H1 (cell line): ENCODE measurements around the gene NHSL2. TPM values are rescaled to one million over a fixed set of nuclear protein-coding genes. Genes with fewer than 3 reads are reported as not detected.
A peak's percentile ranks its signal among the peaks of the same experiment; 100 is the strongest.

Source experiments
- CTCF ChIA-PET: fragments of 300-600 bp; sonication (Branson Sonifier 250); formaldehyde crosslinking; loops from one replicate; lab custom pipeline; 2021; ENCODE audit not compliant: partially characterized antibody; lab: Charles Lee
- POLR2A ChIA-PET: fragments of 300-600 bp; sonication (Branson Sonifier 250); formaldehyde crosslinking; loops from one replicate; lab custom pipeline; 2021; ENCODE audit warnings: inconsistent platforms; ENCODE audit not compliant: partially characterized antibody; lab: Charles Lee
- DNase-seq, 2 experiments: peaks; one replicate each; pipeline versions ENCODE4 v3.0.0 to v3.0.0-alpha.2; 2010 to 2022; ENCODE audit warnings: low spot score in 2 of 2, low read depth in 1 of 2, mixed read lengths in 1 of 2
- FAIRE-seq: peaks from 2 replicates; lab custom pipeline; 2011; peaks lifted over from hg19 to GRCh38; lab: Jason Lieb, UNC
- H2AFZ ChIP-seq: 2 replicates; pipeline ENCODE4 v1.8.1; 2012; ENCODE audit warnings: low read length, inconsistent platforms
- H2AK5ac ChIP-seq: 2 replicates; pipeline ENCODE4 v1.6.1; 2013; ENCODE audit warnings: low read depth, low read length
- H2BK120ac ChIP-seq: replicated peaks from 2 replicates; pipeline ENCODE3; 2013; ENCODE audit warnings: low read depth, low read length, inconsistent platforms
- H2BK12ac ChIP-seq: 2 replicates; pipeline ENCODE4 v1.6.1; 2013; ENCODE audit warnings: low read depth, low read length
- H2BK15ac ChIP-seq: 2 replicates; pipeline ENCODE4 v1.6.1; 2013; ENCODE audit warnings: low read length
- H2BK20ac ChIP-seq: 2 replicates; pipeline ENCODE4 v1.6.1; 2013; ENCODE audit warnings: low read length
- H2BK5ac ChIP-seq: 2 replicates; pipeline ENCODE4 v1.6.1; 2013; ENCODE audit warnings: low read depth, low read length
- H3K14ac ChIP-seq: 2 replicates; pipeline ENCODE4 v1.6.1; 2013; ENCODE audit warnings: inconsistent platforms; ENCODE audit not compliant: insufficient read length
- H3K18ac ChIP-seq: 2 replicates; pipeline ENCODE4 v1.6.1; 2013; ENCODE audit warnings: low read length; ENCODE audit errors: extremely low read depth
- H3K23ac ChIP-seq: 2 replicates; pipeline ENCODE4 v1.6.1; 2013; ENCODE audit warnings: inconsistent platforms; ENCODE audit not compliant: insufficient read length
- H3K23me2 ChIP-seq: 2 replicates; pipeline ENCODE4 v1.6.1; 2013; ENCODE audit warnings: low read depth, low read length
- H3K27ac ChIP-seq: 2 replicates; pipeline ENCODE4 v1.6.1; 2011; ENCODE audit warnings: low read depth, low read length, inconsistent platforms
- H3K27me3 ChIP-seq, 4 experiments: replicated peaks in 1 of 4; 1 replicate in 1 of 4; 2 replicates in 3 of 4; pipeline versions ENCODE4 v1.6.1 to v1.8.1; 2011 to 2013; ENCODE audit warnings: low read length in 3 of 4, mild to moderate bottlenecking in 3 of 4, inconsistent platforms in 2 of 4, mixed read lengths in 2 of 4, moderate library complexity in 1 of 4; ENCODE audit not compliant: control insufficient read depth in 3 of 4, insufficient read depth in 3 of 4; ENCODE audit errors: extremely low read depth in 1 of 4
- H3K36me3 ChIP-seq, 4 experiments: 2 replicates each; pipeline versions ENCODE4 v1.6.1 to v1.8.1; 2011 to 2013; ENCODE audit warnings: mild to moderate bottlenecking in 4 of 4, low read length in 3 of 4, moderate library complexity in 2 of 4, control low read depth in 1 of 4, inconsistent platforms in 1 of 4; ENCODE audit not compliant: insufficient read depth in 4 of 4, control insufficient read depth in 2 of 4
- H3K4ac ChIP-seq: replicated peaks from 2 replicates; pipeline ENCODE3; 2013; ENCODE audit warnings: low read length, low read depth, mixed read lengths, inconsistent platforms; ENCODE audit not compliant: insufficient read length
- H3K4me1 ChIP-seq, 4 experiments: replicated peaks in 1 of 4; 1 replicate in 1 of 4; 2 replicates in 3 of 4; pipeline versions ENCODE4 v1.6.1 to v1.8.1; 2011 to 2013; ENCODE audit warnings: low read length in 3 of 4, inconsistent platforms in 2 of 4, mixed read lengths in 1 of 4; ENCODE audit not compliant: insufficient read depth in 4 of 4, control insufficient read depth in 3 of 4
- H3K4me2 ChIP-seq, 2 experiments: 2 replicates each; pipeline versions ENCODE4 v1.6.1 to v1.8.1; 2011 to 2013; ENCODE audit warnings: low read depth in 2 of 2, low read length in 2 of 2, control low read depth in 1 of 2, inconsistent platforms in 1 of 2, mild to moderate bottlenecking in 1 of 2; ENCODE audit not compliant: insufficient read depth in 1 of 2
- H3K4me3 ChIP-seq, 4 experiments: fragments of 200-600, 300-600 bp in 1 of 4; sonication (generic), shearing (Covaris generic), sonication (Bioruptor Twin) in 1 of 4; 2 replicates each; pipeline versions ENCODE4 v1.5.1 to v1.8.1; 2011 to 2016; ENCODE audit warnings: low read length in 4 of 4, low read depth in 3 of 4, control low read depth in 2 of 4, inconsistent platforms in 2 of 4, mild to moderate bottlenecking in 2 of 4, mixed read lengths in 1 of 4, moderate library complexity in 1 of 4; ENCODE audit not compliant: insufficient read depth in 2 of 4; ENCODE audit errors: extremely low read depth in 1 of 4
- H3K56ac ChIP-seq: replicated peaks from 2 replicates; pipeline ENCODE3; 2013; ENCODE audit warnings: low read depth, mild to moderate bottlenecking, mixed read lengths, low read length, inconsistent platforms; ENCODE audit not compliant: insufficient read length
- H3K79me1 ChIP-seq: 2 replicates; pipeline ENCODE4 v1.6.1; 2013; ENCODE audit warnings: low read depth, low read length, control low read depth
- H3K79me2 ChIP-seq, 2 experiments: 2 replicates each; pipeline versions ENCODE4 v1.6.1 to v1.8.1; 2012 to 2013; ENCODE audit warnings: low read length in 2 of 2, mild to moderate bottlenecking in 2 of 2, inconsistent platforms in 1 of 2; ENCODE audit not compliant: insufficient read depth in 2 of 2, control insufficient read depth in 1 of 2
- H3K9ac ChIP-seq, 4 experiments: replicated peaks in 1 of 4; 1 replicate in 1 of 4; 2 replicates in 3 of 4; pipeline versions ENCODE4 v1.6.1 to v1.8.1; 2011 to 2013; ENCODE audit warnings: low read depth in 3 of 4, low read length in 3 of 4, control low read depth in 2 of 4, mild to moderate bottlenecking in 2 of 4, moderate library complexity in 2 of 4, inconsistent platforms in 1 of 4; ENCODE audit errors: extremely low read depth in 1 of 4
- H3K9me3 ChIP-seq, 2 experiments: 2 replicates each; pipeline versions ENCODE4 v1.6.1 to v1.8.1; 2012 to 2013; ENCODE audit warnings: mild to moderate bottlenecking in 2 of 2, moderate library complexity in 2 of 2, control low read depth in 1 of 2, inconsistent platforms in 1 of 2, low read depth in 1 of 2, low read length in 1 of 2, mixed read lengths in 1 of 2; ENCODE audit not compliant: insufficient read depth in 2 of 2
- H4K20me1 ChIP-seq, 2 experiments: replicated peaks in 1 of 2; 2 replicates each; pipeline versions ENCODE3 to v1.8.1; 2011 to 2013; ENCODE audit warnings: inconsistent platforms in 2 of 2, low read length in 2 of 2, mild to moderate bottlenecking in 1 of 2; ENCODE audit not compliant: insufficient read depth in 2 of 2, control insufficient read depth in 1 of 2
- H4K5ac ChIP-seq: 2 replicates; pipeline ENCODE4 v1.6.1; 2013; ENCODE audit warnings: low read length, low read depth, mixed read lengths, inconsistent platforms; ENCODE audit not compliant: insufficient read length
- H4K8ac ChIP-seq: 2 replicates; pipeline ENCODE4 v1.8.0; 2013; ENCODE audit warnings: mild to moderate bottlenecking, moderate library complexity, low read length, inconsistent platforms; ENCODE audit not compliant: insufficient read depth; ENCODE audit errors: extremely low read depth
- H4K91ac ChIP-seq: replicated peaks from 2 replicates; pipeline ENCODE3; 2013; ENCODE audit warnings: low read length, mixed read lengths, inconsistent platforms; ENCODE audit not compliant: insufficient read length
- ASH2L ChIP-seq: fragments of 200-600, 300-600 bp; sonication (generic); IDR thresholded peaks from one replicate; pipeline ENCODE4 v1.7.1; 2017; ENCODE audit warnings: low read length
- CTBP2 ChIP-seq: IDR thresholded peaks from 2 replicates; pipeline ENCODE4 v1.7.0; 2011; ENCODE audit warnings: borderline replicate concordance, mild to moderate bottlenecking, moderate library complexity, mixed read lengths, low read length; ENCODE audit not compliant: insufficient read depth, insufficient read length
- E2F6 ChIP-seq: IDR thresholded peaks from 2 replicates; pipeline ENCODE4 v1.6.1; 2012; ENCODE audit warnings: inconsistent platforms
- HDAC2 ChIP-seq, 2 experiments: fragments of 300-600 bp in 1 of 2; sonication (generic) in 1 of 2; IDR thresholded peaks; 2 replicates each; pipeline ENCODE4 v1.6.1; 2011 to 2012; ENCODE audit warnings: low read depth in 2 of 2, low read length in 2 of 2, mild to moderate bottlenecking in 2 of 2, moderate library complexity in 2 of 2, borderline replicate concordance in 1 of 2, inconsistent platforms in 1 of 2
- JUND ChIP-seq: IDR thresholded peaks from 2 replicates; pipeline ENCODE4 v1.6.1; 2011; ENCODE audit warnings: mild to moderate bottlenecking, improper control_type of control experiment, low read length
- MAX ChIP-seq: IDR thresholded peaks from 2 replicates; pipeline ENCODE4 v1.6.1; 2012; ENCODE audit warnings: inconsistent platforms
- TAF7 ChIP-seq: optimal IDR thresholded peaks from 2 replicates; pipeline ENCODE3; 2011; ENCODE audit warnings: low read depth, mild to moderate bottlenecking, inconsistent platforms, low read length, moderate library complexity, borderline replicate concordance
- TBP ChIP-seq: IDR thresholded peaks from 2 replicates; pipeline ENCODE4 v1.6.1; 2011; ENCODE audit warnings: low read depth, low read length, improper control_type of control experiment
- TEAD4 ChIP-seq: IDR thresholded peaks from 2 replicates; pipeline ENCODE4 v1.6.1; 2012; ENCODE audit warnings: low read depth, low read length, inconsistent platforms, mixed read lengths
- WGBS, 2 experiments: shearing (Covaris generic) in 1 of 2; methylation state at CpG; one replicate each; pipeline versions ENCODE4 v1.1.6 to v1.1.7; 2013 to 2015; ENCODE audit warnings: low lambda C conversion rate in 2 of 2, mixed read lengths in 2 of 2, inconsistent platforms in 1 of 2, low coverage in 1 of 2, missing lambda C conversion rate in 1 of 2; ENCODE audit not compliant: insufficient replicate concordance in 2 of 2, insufficient coverage in 1 of 2, insufficient read length in 1 of 2; ENCODE audit errors: extremely low coverage in 1 of 2, missing lambda C conversion rate in 1 of 2; 5-methylcytosine and 5-hydroxymethylcytosine counted together
- polyA plus RNA-seq, 7 experiments: library from polyadenylated mRNA; depleted of rRNA in 3 of 7; stranded (reverse) in 5 of 7; unstranded in 2 of 7; fragments of >200 nt in 5 of 7; fragments of 200-250 nt in 2 of 7; gene quantifications; 1 replicate in 5 of 7; 2 replicates in 1 of 7; 4 replicates in 1 of 7; pipeline versions ENCODE4 v1.2.1 to v1.2.3, GENCODE V29; 2011 to 2013; ENCODE audit warnings: missing spikeins in 2 of 7, mixed read lengths in 2 of 7
- total RNA-seq: library from RNA; stranded (reverse); fragmentation: NEBNext Ultra II Directional; extraction: Animal tissue kit (Norgen Biotek cat#: 25700); gene quantifications from 2 replicates; pipeline ENCODE4 v1.2.1, GENCODE V29; 2021

The NHSL2 gene
- total and polyA plus RNA-seq, 2 of the 8 experiments (the other 6 are each of a cell fraction or from before 2014, with no cell fraction given): 3.7 to 7.2 TPM

- Histone ChIP-seq H3K14ac (no peak overlapping the region), H3K9ac (peak overlapping the region in 1 of 4 experiments; percentile 30; a peak in 1 of 7 replicates), H2BK15ac (no peak overlapping the region), H3K23ac (no peak overlapping the region), H2AK5ac (no peak overlapping the region), H3K36me3 (peaks cover 0 to 2% (median 0%) of the 10 kb centered on the region in 4 experiments; a peak in 1 of 8 replicates), H3K4me1 (peaks cover 0 to 7% (median 1%) of the 10 kb centered on the region in 4 experiments; a peak in 3 of 7 replicates), H3K4me2 (peak overlapping the region; percentile 30 to 51; a peak in 3 of 4 replicates), H3K27ac (no peak overlapping the region; the same call in 1 of the 2 replicates), H2BK5ac (no peak overlapping the region; the same call in 1 of the 2 replicates), H3K56ac (no peak overlapping the region), H3K4ac (no peak overlapping the region), H4K91ac (peak overlapping the region; percentile 27), H3K27me3 (peaks cover 0 to 2% (median 0%) of the 10 kb centered on the region in 4 experiments; a peak in 3 of 7 replicates), H2AFZ (no peak overlapping the region), H4K5ac (no peak overlapping the region), H4K20me1 (peaks cover 0 to 1% of the 10 kb centered on the region in 2 experiments), H2BK120ac (no peak overlapping the region), H3K79me1 (no peaks in the 10 kb centered on the region), H2BK12ac (no peak overlapping the region), H3K9me3 (no peaks in the 10 kb centered on the region), H3K23me2 (no peaks in the 10 kb centered on the region), H4K8ac (no peak overlapping the region; the same call in 1 of the 2 replicates), H3K18ac (peak overlapping the region; percentile 32), H3K4me3 (peak overlapping the region; percentile 6 to 48 (median 16); a peak in 5 of 8 replicates), H2BK20ac (no peak overlapping the region), H3K79me2 (no peaks in the 10 kb centered on the region)
- DNase-seq (peak; percentile 43 to 84), FAIRE-seq (no peak)
- 70% methylated on average over 7 of the region's 70 CpGs; no CpG with 5 or more reads in 1 of the 2 experiments for WGBS, 2 experiments
- ChIA-PET POLR2A (interaction anchor here (0.5 to 1.8 kb wide), 4 partner anchors 14 to 220 kb away, joined by 3 to 5 read pairs (median 4); partner anchors contain the start of gene ERCC6L), CTCF (interaction anchor here (0.7 to 7.3 kb wide), 21 partner anchors 8 to 159 kb away, joined by 3 to 51 read pairs (median 5); partner anchors contain the start of gene RTL5)
- TF ChIP-seq HDAC2 (IDR thresholded peaks at IDR 0.05; ENCODE audit: borderline replicate concordance in 1 of 2, low read depth in 2 of 2, low read length in 2 of 2) (no peak), JUND (peak; percentile 96), E2F6 (peak; percentile 76), TBP (no peak), ASH2L (peak; percentile 29), CTBP2 (no peak), TEAD4 (no peak), TAF7 (no peak), MAX (peak; percentile 85)
Observed at GRCh38 chrX:72018277-72019112, 107.8 kb downstream of the NHSL2 start.
